BLaER1 treated with 17β-estradiol and CSF1 and Interleukin-3, amounts not matched to agents 10 nM and 100 nM (cell line): ENCODE results near the gene STAP2.

ENCODE experiments used
- H3K27ac ChIP-seq, 11 experiments: shearing (Covaris generic); formaldehyde crosslinking; 2 replicates each; pipeline ENCODE4 v1.8.1; 2022
- H3K27me3 ChIP-seq, 11 experiments: shearing (Covaris generic); formaldehyde crosslinking; 2 replicates each; pipeline ENCODE4 v1.8.1; 2022
- H3K36me3 ChIP-seq, 11 experiments: shearing (Covaris generic); formaldehyde crosslinking; 2 replicates each; pipeline ENCODE4 v1.8.1; 2022
- H3K4me1 ChIP-seq, 10 experiments: shearing (Covaris generic); formaldehyde crosslinking; 2 replicates each; pipeline ENCODE4 v1.8.1; 2022
- H3K4me2 ChIP-seq, 11 experiments: shearing (Covaris generic); formaldehyde crosslinking; 2 replicates each; pipeline ENCODE4 v1.8.1; 2022
- H3K4me3 ChIP-seq, 10 experiments: shearing (Covaris generic); formaldehyde crosslinking; 2 replicates each; pipeline ENCODE4 v1.8.1; 2022
- H3K9ac ChIP-seq, 11 experiments: shearing (Covaris generic); formaldehyde crosslinking; 2 replicates each; pipeline ENCODE4 v1.8.1; 2022
- H3K9me3 ChIP-seq, 11 experiments: shearing (Covaris generic); formaldehyde crosslinking; replicated peaks in 1 of 11; 2 replicates each; pipeline ENCODE4 v1.8.1; 2022
- H4K20me1 ChIP-seq, 11 experiments: shearing (Covaris generic); formaldehyde crosslinking; 2 replicates each; pipeline ENCODE4 v1.8.1; 2022
- Cebpa-rat ChIP-seq, 11 experiments: shearing (Covaris generic); IDR thresholded peaks; 2 replicates each; pipeline ENCODE4 v1.8.1; 2022

STAP2 gene

DNA sequence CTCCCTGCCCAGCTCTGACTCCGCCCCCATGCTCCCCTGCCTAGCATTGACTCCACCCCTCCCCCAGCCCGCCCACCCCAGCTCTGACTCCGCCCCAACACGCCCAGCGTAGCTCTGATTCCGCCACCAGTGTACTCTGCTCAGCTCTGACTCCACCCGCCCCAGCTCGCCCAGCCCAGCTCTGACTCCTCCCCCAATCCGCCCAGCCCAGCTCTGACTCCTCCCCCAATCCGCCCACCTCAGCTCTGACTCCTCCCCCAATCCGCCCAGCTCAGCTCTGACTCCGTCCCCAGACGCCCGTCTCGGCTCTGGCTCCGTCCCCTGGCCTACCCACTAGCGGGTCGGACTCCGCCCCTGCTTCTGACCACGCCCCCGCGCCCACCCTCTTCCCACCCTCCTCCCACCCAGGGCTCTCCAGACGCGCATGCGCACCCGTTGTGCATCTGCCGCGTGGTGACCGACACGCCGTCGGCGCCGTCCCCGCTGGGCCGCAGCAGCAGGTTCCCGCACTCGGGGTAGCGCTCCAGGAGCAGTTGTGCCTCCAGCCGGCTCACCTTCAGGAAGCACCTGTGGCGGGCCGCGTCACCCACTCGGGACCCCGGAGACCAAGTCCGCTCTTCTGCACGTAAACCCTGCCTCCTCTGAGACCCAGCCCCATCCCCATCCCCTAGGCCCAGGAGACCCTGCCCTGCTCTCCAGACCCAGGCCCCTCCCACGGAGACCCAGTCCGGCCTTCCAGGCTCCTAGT lies 10.2 kb downstream of the STAP2 start:
- Histone ChIP-seq H3K9ac (peak overlapping the region; percentile 26 to 88 (median 78); a peak in 21 of 22 replicates), H3K27ac (peak overlapping the region in 9 of 11 experiments; percentile 59 to 89 (median 85); a peak in 20 of 22 replicates), H3K4me1 (peaks cover 9 to 25% (median 16%) of the 10 kb centered on the region in 10 experiments; a peak in 18 of 20 replicates), H3K27me3 (peaks cover 4 to 12% (median 6%) of the 10 kb centered on the region in 11 experiments; a peak in 15 of 22 replicates), H3K4me3 (peak overlapping the region; percentile 49 to 77 (median 70)), H4K20me1 (peaks cover 0 to 6% (median 0%) of the 10 kb centered on the region in 11 experiments; a peak in 1 of 22 replicates), H3K36me3 (0 out of 22 replicates have a peak, but pooled peaks cover 0 to 2% (median 0%) of the 10 kb centered on the region in 11 experiments), H3K9me3 (peaks cover 0 to 9% (median 0%) of the 10 kb centered on the region in 11 experiments; a peak in 4 of 22 replicates), H3K4me2 (peak overlapping the region; percentile 74 to 98 (median 91))
- TF ChIP-seq Cebpa-rat (IDR thresholded peaks at IDR 0.05) = no peak

DNA sequence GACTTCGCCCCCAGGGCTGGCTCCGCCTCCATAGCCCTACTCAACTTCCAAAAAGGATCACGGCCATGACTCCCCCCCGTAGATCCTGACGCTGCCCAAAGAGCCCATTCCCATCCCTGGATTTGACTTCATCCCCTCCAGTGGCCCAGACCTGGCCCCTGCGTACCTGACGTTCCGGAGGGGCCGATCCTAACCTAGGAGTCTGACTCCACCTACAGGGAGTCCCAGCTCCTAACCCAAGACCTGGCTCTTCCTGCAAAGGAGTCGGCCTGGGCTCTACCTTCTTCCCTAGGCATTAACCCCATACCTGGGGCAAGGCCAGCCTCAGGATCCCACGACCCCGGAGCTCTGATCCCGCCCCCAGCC lies 10.8 kb downstream of the STAP2 start:
- Histone ChIP-seq H3K27ac (no peak overlapping the region), H3K9ac (no peak overlapping the region), H3K4me2 (peak overlapping the region; percentile 24 to 66 (median 54); a peak in 15 of 22 replicates), H3K36me3 (no peaks in the 10 kb centered on the region), H3K9me3 (peaks cover 0 to 9% (median 0%) of the 10 kb centered on the region in 11 experiments; a peak in 4 of 22 replicates), H3K4me1 (peaks cover 9 to 25% (median 16%) of the 10 kb centered on the region in 10 experiments; a peak in 18 of 20 replicates), H3K4me3 (peak overlapping the region in 3 of 10 experiments; percentile 24 to 50 (median 25); a peak in 4 of 20 replicates), H4K20me1 (peaks cover 0 to 6% (median 0%) of the 10 kb centered on the region in 11 experiments; a peak in 1 of 22 replicates), H3K27me3 (peaks cover 4 to 12% (median 6%) of the 10 kb centered on the region in 11 experiments; a peak in 15 of 22 replicates)
- no peak for TF ChIP-seq Cebpa-rat (IDR thresholded peaks at IDR 0.05)

DNA sequence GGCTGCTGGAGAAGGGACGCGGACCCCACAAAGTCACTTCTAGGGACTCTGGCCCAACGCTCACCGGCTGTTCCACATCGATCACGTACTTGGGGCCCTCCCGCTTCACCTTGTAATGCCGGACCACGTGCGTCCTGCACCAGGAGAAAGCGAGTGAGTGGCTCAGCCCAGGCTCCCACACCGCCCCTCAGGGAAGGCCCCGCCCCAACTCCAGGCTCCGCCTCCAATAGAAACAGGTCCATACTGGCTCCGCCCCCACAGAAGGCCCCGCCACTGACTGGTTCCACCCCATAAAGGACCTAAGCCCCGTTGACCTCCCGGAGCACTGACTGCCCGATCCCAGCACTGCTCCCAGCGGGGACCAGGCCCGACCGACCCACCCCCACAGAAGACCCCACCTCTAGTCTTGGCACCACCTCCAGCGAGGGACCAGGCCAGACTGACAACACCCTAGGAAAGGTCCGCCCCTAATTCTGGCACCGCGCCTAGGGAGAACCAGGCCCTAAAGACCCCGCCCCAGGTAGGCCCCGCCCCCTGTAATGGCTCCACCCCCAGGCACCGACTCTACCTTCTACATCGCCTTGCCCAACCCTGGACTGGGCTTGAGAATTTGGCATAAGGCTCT lies 11.3 kb downstream of the STAP2 start:
- Histone ChIP-seq H3K36me3 (0 out of 22 replicates have a peak, but pooled peaks cover 0 to 3% (median 0%) of the 10 kb centered on the region in 11 experiments), H3K9me3 (peaks cover 0 to 13% (median 0%) of the 10 kb centered on the region in 11 experiments; a peak in 6 of 22 replicates), H3K27ac (no peak overlapping the region), H3K27me3 (peaks cover 4 to 12% (median 6%) of the 10 kb centered on the region in 11 experiments; a peak in 15 of 22 replicates), H3K9ac (no peak overlapping the region), H4K20me1 (peaks cover 0 to 6% (median 0%) of the 10 kb centered on the region in 11 experiments; a peak in 1 of 22 replicates), H3K4me3 (peak overlapping the region in 1 of 10 experiments; percentile 25; a peak in 3 of 20 replicates), H3K4me1 (peaks cover 9 to 25% (median 16%) of the 10 kb centered on the region in 10 experiments; a peak in 18 of 20 replicates), H3K4me2 (peak overlapping the region; percentile 26 to 72 (median 55); a peak in 19 of 22 replicates)
- no peak for TF ChIP-seq Cebpa-rat (IDR thresholded peaks at IDR 0.05)

DNA sequence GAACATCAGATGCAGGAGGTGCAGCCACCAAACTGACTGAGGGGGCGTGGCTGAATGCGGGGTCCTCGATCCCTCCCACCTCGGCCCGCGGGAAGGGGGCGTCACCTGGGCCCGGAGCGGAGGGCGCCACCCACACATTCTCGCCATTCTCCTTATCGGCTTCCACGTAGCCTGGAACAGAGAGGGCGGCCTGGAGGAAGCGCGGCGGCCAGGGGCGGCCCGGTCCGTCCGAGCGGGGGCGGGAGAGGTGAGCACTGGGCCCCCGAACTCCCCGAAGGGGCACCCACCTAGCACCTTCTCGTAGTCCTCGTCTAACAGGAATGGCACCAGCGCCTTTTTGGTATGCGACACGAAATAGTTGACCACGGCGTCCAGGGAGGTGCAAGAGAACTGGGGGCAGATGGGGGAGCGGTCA lies 11.8 kb downstream of the STAP2 start:
- TF ChIP-seq Cebpa-rat (IDR thresholded peaks at IDR 0.05) = no peak
- peaks cover 4 to 12% (median 6%) of the 10 kb centered on the region in 11 experiments; a peak in 15 of 22 replicates for H3K27me3 ChIP-seq
- no peak overlapping the region for H3K4me3 ChIP-seq
- H4K20me1 ChIP-seq = peaks cover 0 to 6% (median 0%) of the 10 kb centered on the region in 11 experiments; a peak in 1 of 22 replicates
- peaks cover 9 to 25% (median 16%) of the 10 kb centered on the region in 10 experiments; a peak in 18 of 20 replicates for H3K4me1 ChIP-seq
- H3K9me3 ChIP-seq = peaks cover 0 to 19% (median 3%) of the 10 kb centered on the region in 11 experiments; a peak in 13 of 22 replicates
- peaks cover 0 to 8% (median 0%) of the 10 kb centered on the region in 11 experiments; a peak in 1 of 22 replicates for H3K36me3 ChIP-seq
- peak overlapping the region in 10 of 11 experiments; percentile 13 to 72 (median 44); a peak in 15 of 22 replicates for H3K4me2 ChIP-seq
- no peak overlapping the region for H3K27ac ChIP-seq
- no peak overlapping the region for H3K9ac ChIP-seq

DNA sequence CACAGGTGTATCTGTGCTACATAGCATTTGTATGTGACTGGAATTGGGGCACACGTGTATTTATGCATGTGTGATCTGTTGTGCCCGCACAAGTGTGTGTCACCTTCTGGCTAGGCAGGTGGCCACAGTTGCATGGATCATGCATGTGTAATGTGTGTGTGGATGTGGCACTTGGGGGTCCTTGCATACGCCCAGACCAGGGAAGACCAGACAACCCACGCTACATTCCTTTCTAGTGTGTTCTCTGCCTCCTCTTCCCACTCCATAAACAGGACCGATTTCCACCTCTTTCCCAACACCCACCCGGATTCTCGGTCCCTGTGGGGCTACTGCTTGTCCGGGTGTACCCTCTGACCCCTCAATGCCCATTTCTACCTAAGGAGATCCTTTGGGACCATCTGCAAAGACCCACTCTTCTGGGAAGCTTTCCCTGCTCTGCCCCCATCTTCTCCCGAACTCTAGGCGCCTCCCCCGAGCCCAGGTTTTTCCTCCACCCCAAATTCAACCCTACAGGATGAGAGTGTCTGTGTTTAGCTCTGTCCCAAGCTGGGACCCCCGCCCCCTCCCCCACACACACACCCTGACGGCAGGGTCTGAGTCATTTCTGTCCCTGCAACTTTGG lies 12.3 kb downstream of the STAP2 start:
- TF ChIP-seq Cebpa-rat (IDR thresholded peaks at IDR 0.05) = no peak
- Histone ChIP-seq H3K9ac (no peak overlapping the region), H3K27ac (no peak overlapping the region), H3K4me1 (peaks cover 9 to 25% (median 16%) of the 10 kb centered on the region in 10 experiments; a peak in 18 of 20 replicates), H3K4me2 (peak overlapping the region in 5 of 11 experiments; percentile 29 to 72 (median 47); a peak in 9 of 22 replicates), H3K36me3 (peaks cover 0 to 12% (median 0%) of the 10 kb centered on the region in 11 experiments; a peak in 1 of 22 replicates), H3K27me3 (peaks cover 4 to 12% (median 6%) of the 10 kb centered on the region in 11 experiments; a peak in 15 of 22 replicates), H3K4me3 (no peak overlapping the region), H3K9me3 (peaks cover 0 to 24% (median 8%) of the 10 kb centered on the region in 11 experiments; a peak in 18 of 22 replicates), H4K20me1 (peaks cover 0 to 6% (median 0%) of the 10 kb centered on the region in 11 experiments; a peak in 1 of 22 replicates)

DNA sequence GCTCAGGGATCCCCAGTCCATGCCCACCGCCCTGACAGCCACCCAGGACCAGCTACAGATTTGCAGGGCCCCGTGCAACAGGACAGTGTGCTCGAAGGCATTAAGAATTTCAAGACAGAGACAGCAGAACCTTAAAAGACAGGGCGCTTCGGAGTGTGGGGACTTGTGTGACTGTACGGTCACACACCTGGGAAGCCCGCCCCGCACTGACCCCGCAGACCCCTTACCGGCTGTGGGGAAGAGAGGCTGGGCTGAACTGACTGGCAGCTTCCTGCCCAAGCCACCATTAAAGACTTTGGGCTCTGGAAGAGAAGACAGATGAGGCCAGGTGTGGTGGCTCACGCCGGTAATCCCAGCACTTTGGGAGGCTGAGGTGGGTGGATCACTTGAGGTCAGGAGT lies 14.4 kb downstream of the STAP2 start:
- Histone ChIP-seq H3K9me3 (peaks cover 18 to 45% (median 29%) of the 10 kb centered on the region in 11 experiments), H3K27ac (no peak overlapping the region), H3K4me3 (no peak overlapping the region), H3K9ac (no peak overlapping the region), H3K27me3 (peaks cover 4 to 12% (median 6%) of the 10 kb centered on the region in 11 experiments; a peak in 15 of 22 replicates), H3K4me1 (peaks cover 7 to 21% (median 15%) of the 10 kb centered on the region in 10 experiments), H4K20me1 (peaks cover 0 to 6% (median 0%) of the 10 kb centered on the region in 11 experiments; a peak in 1 of 22 replicates), H3K4me2 (no peak overlapping the region), H3K36me3 (peaks cover 0 to 14% (median under 1%) of the 10 kb centered on the region in 11 experiments; a peak in 7 of 22 replicates)
- TF ChIP-seq Cebpa-rat (IDR thresholded peaks at IDR 0.05) = no peak

DNA sequence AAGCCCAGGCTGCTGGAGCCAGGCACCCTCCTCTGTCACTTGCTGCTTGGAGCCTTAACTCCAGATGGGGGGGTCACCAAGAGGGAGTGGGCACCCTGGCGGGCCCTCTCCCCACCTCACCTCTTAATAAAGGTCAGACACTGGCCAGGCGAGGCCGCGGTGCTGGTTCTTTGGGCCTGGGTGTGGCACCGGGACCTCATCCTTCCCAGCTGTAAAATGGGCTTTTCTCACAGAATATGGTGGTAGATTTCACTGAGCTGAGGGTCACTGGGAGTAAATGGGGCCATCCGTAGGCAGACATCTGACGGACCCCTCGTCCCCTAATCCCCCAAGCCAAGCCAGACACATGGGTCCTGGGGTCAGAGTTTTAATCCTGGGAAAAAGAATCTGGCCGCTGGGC lies 14.9 kb downstream of the STAP2 start:
- Histone ChIP-seq H4K20me1 (peaks cover 0 to 6% (median 0%) of the 10 kb centered on the region in 11 experiments; a peak in 1 of 22 replicates), H3K4me2 (no peak overlapping the region), H3K9me3 (peaks cover 23 to 50% (median 34%) of the 10 kb centered on the region in 11 experiments), H3K36me3 (peaks cover 0 to 18% (median 4%) of the 10 kb centered on the region in 11 experiments; a peak in 14 of 22 replicates), H3K27ac (no peak overlapping the region), H3K4me1 (peaks cover 4 to 21% (median 10%) of the 10 kb centered on the region in 10 experiments; a peak in 19 of 20 replicates), H3K27me3 (peaks cover 4 to 12% (median 6%) of the 10 kb centered on the region in 11 experiments; a peak in 15 of 22 replicates), H3K4me3 (no peak overlapping the region), H3K9ac (no peak overlapping the region)
- TF ChIP-seq Cebpa-rat (IDR thresholded peaks at IDR 0.05) = no peak
